ENCODE measurements around the gene HS3ST4. TPM values are rescaled to one million over a fixed set of nuclear protein-coding genes. Genes with fewer than 3 reads are reported as not detected.

HS3ST4 gene
- total RNA-seq, 8 experiments from 2014 or later: 0.36 to 2.4 (median 1.3) TPM

DNA sequence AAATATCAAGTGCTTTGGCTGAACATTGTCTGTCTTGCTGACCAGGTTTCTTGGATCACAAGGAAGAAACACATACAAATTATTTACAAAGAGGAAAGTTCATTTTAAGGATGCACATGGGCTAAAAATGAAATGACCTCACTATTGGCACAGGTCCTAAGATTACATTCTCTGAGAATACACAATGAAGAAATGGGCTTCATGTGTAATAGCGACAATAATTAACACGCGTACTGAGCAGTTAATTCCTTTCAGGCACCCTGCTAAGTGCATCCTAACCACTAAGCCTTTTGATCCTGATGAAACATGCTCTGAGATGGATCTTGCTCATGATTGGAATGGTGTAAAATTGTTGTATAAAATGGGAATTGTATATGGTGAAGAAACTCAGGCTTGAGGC lies 429.0 kb downstream of the HS3ST4 start:
- ATAC-seq (replicated peaks in 6 of 8): peak in 1 of 8 experiments; percentile 14
- Histone ChIP-seq H3K4me1 (replicated peaks in 1 of 2) (no peaks in the 10 kb centered on the region), H3K4me3 (no peak overlapping the region), H3K27ac (no peak overlapping the region)
- in situ Hi-C loops (cut with MboI; ENCODE audit: low pct_unique_long_range_greater_than_20kb in 2 of 9, low sequenced_read_pairs in 9 of 9, unreplicated experiment in 9 of 9): no loop called here
- 0 to 94% (median 53%) methylated on average over 2 to 3 of the region's 3 CpGs; no CpG with 5 or more reads in 2 of the 10 experiments for WGBS, 10 experiments

DNA sequence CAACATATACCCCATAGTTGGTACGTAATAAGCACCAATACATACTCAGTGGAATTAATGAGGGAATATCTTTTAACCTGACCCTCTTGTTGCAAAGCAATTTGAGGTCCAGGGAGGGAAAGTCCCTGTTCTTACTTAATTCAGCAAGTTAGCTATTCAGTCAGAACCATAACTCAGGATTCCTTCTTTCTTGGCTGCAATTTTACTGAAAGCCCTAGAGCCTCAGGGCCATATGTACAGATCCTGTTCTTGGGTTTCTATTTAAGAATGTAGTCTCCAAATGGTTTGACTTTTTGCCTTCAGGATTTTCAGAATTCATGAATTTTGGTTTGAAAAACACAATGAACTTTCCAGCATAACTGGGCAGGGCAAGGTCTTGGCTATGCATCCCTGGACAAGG lies 436.5 kb downstream of the HS3ST4 start:
- 0 to 100% (median 45%) methylated on average over 1 of the region's 1 CpG; no CpG with 5 or more reads in 2 of the 10 experiments for WGBS, 10 experiments
- in situ Hi-C loops (cut with MboI; ENCODE audit: low pct_unique_long_range_greater_than_20kb in 2 of 9, low sequenced_read_pairs in 9 of 9, unreplicated experiment in 9 of 9): no loop called here

GRCh38 chr16:26129997-26130396 lies 438.2 kb downstream of the HS3ST4 start:
- in situ Hi-C loops (cut with MboI; ENCODE audit: low pct_unique_long_range_greater_than_20kb in 2 of 9, low sequenced_read_pairs in 9 of 9, unreplicated experiment in 9 of 9): no loop called here
- Histone ChIP-seq H3K4me3 (no peak overlapping the region), H3K4me1 (replicated peaks in 1 of 2) (peaks cover 13 to 15% of the 10 kb centered on the region in 2 donors), H3K27ac (no peak overlapping the region)
- 0 to 97% (median 45%) methylated on average over 1 to 9 of the region's 9 CpGs; no CpG with 5 or more reads in 3 of the 10 experiments for WGBS, 10 experiments
- ATAC-seq (replicated peaks in 6 of 8): no peak

More for the DNA sequence above, 436.5 kb downstream of the HS3ST4 start:
- H3K4me3 ChIP-seq: no peak overlapping the region
- H3K27ac ChIP-seq: no peak overlapping the region
- peaks cover 6 to 10% of the 10 kb centered on the region in 2 donors for H3K4me1 ChIP-seq (replicated peaks in 1 of 2)
- no peak for ATAC-seq (replicated peaks in 6 of 8)

DNA sequence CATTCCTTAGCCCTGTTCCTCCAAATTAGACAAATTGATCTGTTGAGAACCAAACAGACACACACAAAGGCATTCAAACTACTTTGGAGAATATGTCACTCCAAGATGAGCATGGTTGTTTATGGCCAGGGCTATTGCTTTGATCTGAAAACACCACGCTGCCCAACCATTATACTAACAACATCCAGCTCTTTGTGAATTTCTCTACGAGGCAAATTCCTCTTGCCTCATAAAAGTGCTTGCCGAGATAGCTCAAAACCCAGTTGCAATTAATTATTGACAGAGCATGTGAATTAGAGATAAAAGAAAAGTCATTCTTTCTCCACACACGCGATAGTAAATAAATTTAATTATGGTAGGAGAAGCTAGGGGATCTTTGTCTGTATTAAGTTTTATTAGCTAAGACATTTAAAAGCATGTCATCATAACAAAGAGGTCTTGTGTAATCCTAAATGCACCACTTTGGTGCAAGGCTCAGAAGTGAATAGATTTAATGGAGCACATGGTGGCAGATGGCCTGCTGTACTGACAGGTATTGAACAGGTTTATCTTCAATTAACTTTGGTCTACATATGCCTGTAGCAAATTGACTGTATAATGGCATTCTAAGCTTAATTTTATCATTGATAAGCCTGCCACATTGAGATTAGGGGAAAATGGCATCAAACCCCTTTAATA lies 441.8 kb downstream of the HS3ST4 start:
- peaks cover 16 to 18% of the 10 kb centered on the region in 2 donors for H3K4me1 ChIP-seq (replicated peaks in 1 of 2)
- H3K27ac ChIP-seq: no peak overlapping the region
- peak in 5 of 8 experiments; percentile 21 to 88 (median 66) for ATAC-seq (replicated peaks in 6 of 8)
- WGBS, 10 experiments: 0 to 50% (median 0%) methylated on average over 1 to 5 of the region's 5 CpGs; no CpG with 5 or more reads in 1 of the 10 experiments
- H3K4me3 ChIP-seq: no peak overlapping the region
- in situ Hi-C loops (cut with MboI; ENCODE audit: low pct_unique_long_range_greater_than_20kb in 2 of 9, low sequenced_read_pairs in 9 of 9, unreplicated experiment in 9 of 9): no loop called here

DNA sequence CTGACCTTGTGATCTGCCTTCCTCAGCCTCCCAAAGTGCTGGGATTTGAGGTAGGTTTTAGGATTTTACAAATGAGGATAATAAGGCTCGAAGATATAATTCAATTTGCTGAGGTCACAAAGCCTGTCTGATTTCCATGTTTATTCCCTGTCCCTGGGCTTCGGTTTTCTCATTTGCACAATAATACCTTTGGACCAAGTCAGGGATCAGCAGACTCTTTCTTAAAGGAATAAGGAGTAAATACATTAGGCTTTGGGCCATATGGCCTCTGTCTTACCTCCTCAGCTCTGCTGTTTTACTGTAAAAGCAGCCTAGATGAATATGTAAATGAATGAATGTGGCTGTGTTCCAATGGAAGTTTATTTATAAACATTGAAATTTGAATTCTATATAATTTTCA lies 442.8 kb downstream of the HS3ST4 start:
- no peak for ATAC-seq (replicated peaks in 6 of 8)
- Histone ChIP-seq H3K4me3 (no peak overlapping the region), H3K4me1 (replicated peaks in 1 of 2) (peaks cover 18 to 19% of the 10 kb centered on the region in 2 donors), H3K27ac (no peak overlapping the region)
- in situ Hi-C loops (cut with MboI; ENCODE audit: low pct_unique_long_range_greater_than_20kb in 2 of 9, low sequenced_read_pairs in 9 of 9, unreplicated experiment in 9 of 9): no loop called here
- WGBS, 10 experiments: 0 to 43% (median 14%) methylated on average over 1 to 2 of the region's 2 CpGs; no CpG with 5 or more reads in 4 of the 10 experiments

- Histone ChIP-seq H3K4me3 (no peak overlapping the region), H3K27ac (no peak overlapping the region), H3K4me1 (replicated peaks in 1 of 2) (peaks cover 12 to 16% of the 10 kb centered on the region in 2 donors)
- no peak for ATAC-seq (replicated peaks in 6 of 8)
- in situ Hi-C loops (cut with MboI; ENCODE audit: low pct_unique_long_range_greater_than_20kb in 2 of 9, low sequenced_read_pairs in 9 of 9, unreplicated experiment in 9 of 9): no loop called here
- 8 to 100% (median 51%) methylated on average over 1 to 2 of the region's 2 CpGs; no CpG with 5 or more reads in 2 of the 10 experiments for WGBS, 10 experiments
These were observed 446.2 kb downstream of the HS3ST4 start for GRCh38 chr16:26137956-26138355.

- ATAC-seq (replicated peaks in 6 of 8): peak in 1 of 8 experiments; percentile 59
- 0 to 80% (median 36%) methylated on average over 1 to 7 of the region's 7 CpGs for WGBS, 10 experiments
- Histone ChIP-seq H3K27ac (no peak overlapping the region), H3K4me3 (no peak overlapping the region), H3K4me1 (replicated peaks in 1 of 2) (peaks cover 3 to 5% of the 10 kb centered on the region in 2 donors)
- in situ Hi-C loops (cut with MboI; ENCODE audit: low pct_unique_long_range_greater_than_20kb in 2 of 9, low sequenced_read_pairs in 9 of 9, unreplicated experiment in 9 of 9): no loop called here
These were observed 447.3 kb downstream of the HS3ST4 start for GRCh38 chr16:26139091-26139490.

GRCh38 chr16:26139884-26140283 lies 448.1 kb downstream of the HS3ST4 start:
- Histone ChIP-seq H3K27ac (no peak overlapping the region), H3K4me1 (replicated peaks in 1 of 2) (peaks cover 3 to 5% of the 10 kb centered on the region in 2 donors), H3K4me3 (no peak overlapping the region)
- in situ Hi-C loops (cut with MboI; ENCODE audit: low pct_unique_long_range_greater_than_20kb in 2 of 9, low sequenced_read_pairs in 9 of 9, unreplicated experiment in 9 of 9): no loop called here
- no peak for ATAC-seq (replicated peaks in 6 of 8)
- 0 to 100% (median 20%) methylated on average over 1 of the region's 1 CpG; no CpG with 5 or more reads in 1 of the 10 experiments for WGBS, 10 experiments

GRCh38 chr16:26149364-26150190 lies 457.8 kb downstream of the HS3ST4 start:
- 0 to 90% (median 63%) methylated on average over 1 to 5 of the region's 5 CpGs; no CpG with 5 or more reads in 1 of the 10 experiments for WGBS, 10 experiments
- ATAC-seq (replicated peaks in 6 of 8): peak in 3 of 8 experiments; percentile 10 to 62 (median 26)
- H3K4me3 ChIP-seq: no peak overlapping the region
- peaks cover 0 to 3% of the 10 kb centered on the region in 2 donors for H3K4me1 ChIP-seq (replicated peaks in 1 of 2)
- H3K27ac ChIP-seq: no peak overlapping the region
- in situ Hi-C loops (cut with MboI; ENCODE audit: low pct_unique_long_range_greater_than_20kb in 2 of 9, low sequenced_read_pairs in 9 of 9, unreplicated experiment in 9 of 9): no loop called here

DNA sequence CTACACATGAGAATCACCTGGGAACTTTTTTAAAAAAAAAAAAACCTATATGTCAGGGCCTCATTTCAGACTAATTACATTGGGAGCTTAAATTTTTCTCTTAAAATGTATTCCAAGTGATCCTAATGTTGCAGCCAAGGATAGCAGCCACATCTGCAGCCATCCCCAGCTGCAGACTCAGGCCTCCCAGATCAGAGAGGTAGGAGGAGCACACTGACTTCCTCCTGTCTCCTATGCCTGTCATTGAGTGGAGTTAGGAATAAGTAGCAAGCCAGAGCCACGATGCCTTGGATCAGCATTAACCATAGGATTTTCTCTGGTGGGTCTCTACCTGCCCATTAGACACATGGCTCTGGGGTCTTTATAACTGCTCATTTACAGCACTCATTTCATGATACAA lies 463.5 kb downstream of the HS3ST4 start:
- no peak for ATAC-seq (replicated peaks in 6 of 8)
- 25 to 33% methylated on average over 1 of the region's 1 CpG; no CpG with 5 or more reads in 8 of the 10 experiments for WGBS, 10 experiments
- in situ Hi-C loops (cut with MboI; ENCODE audit: low pct_unique_long_range_greater_than_20kb in 2 of 9, low sequenced_read_pairs in 9 of 9, unreplicated experiment in 9 of 9): no loop called here
- no peak overlapping the region for H3K4me3 ChIP-seq
- no peak overlapping the region for H3K27ac ChIP-seq
- peaks cover 7 to 8% of the 10 kb centered on the region in 2 donors for H3K4me1 ChIP-seq (replicated peaks in 1 of 2)

GRCh38 chr16:26157319-26157718 lies 465.6 kb downstream of the HS3ST4 start:
- peak in 1 of 8 experiments; percentile 72 for ATAC-seq (replicated peaks in 6 of 8)
- 0 to 89% (median 21%) methylated on average over 1 to 3 of the region's 3 CpGs; no CpG with 5 or more reads in 2 of the 10 experiments for WGBS, 10 experiments
- H3K4me3 ChIP-seq: no peak overlapping the region
- no peak overlapping the region for H3K27ac ChIP-seq
- peaks cover 7 to 8% of the 10 kb centered on the region in 2 donors for H3K4me1 ChIP-seq (replicated peaks in 1 of 2)
- in situ Hi-C loops (cut with MboI; ENCODE audit: low pct_unique_long_range_greater_than_20kb in 2 of 9, low sequenced_read_pairs in 9 of 9, unreplicated experiment in 9 of 9): no loop called here

DNA sequence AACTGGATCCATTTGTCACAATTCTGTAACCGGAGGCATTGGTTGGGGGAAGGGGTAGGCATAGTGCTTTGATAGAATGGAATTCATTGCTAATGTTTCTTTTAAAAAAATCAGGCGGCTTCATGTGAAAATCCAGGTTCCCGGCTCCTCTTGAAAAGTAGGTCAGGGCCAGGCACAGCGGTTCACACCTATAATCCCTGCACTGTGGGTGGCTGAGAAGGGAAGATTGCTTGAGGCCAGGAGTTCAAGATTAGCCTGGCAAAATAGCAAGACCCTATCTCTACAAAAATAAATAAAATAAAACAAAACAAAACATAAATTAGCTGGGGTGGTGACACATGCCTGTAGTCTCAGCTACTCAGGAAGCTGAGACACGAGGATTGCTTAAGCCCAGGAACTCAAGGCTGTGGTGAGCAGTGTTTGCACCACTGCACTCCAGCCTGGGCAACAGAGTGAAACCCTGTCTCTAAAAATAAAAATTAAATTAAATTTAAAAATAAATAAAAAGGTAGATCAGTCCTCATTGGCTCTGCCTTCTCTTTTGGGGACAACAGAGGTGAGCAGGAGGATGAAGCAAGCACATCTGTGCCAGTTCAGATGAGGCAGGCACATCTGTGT lies 466.5 kb downstream of the HS3ST4 start:
- peaks cover 7 to 8% of the 10 kb centered on the region in 2 donors for H3K4me1 ChIP-seq (replicated peaks in 1 of 2)
- in situ Hi-C loops (cut with MboI; ENCODE audit: low pct_unique_long_range_greater_than_20kb in 2 of 9, low sequenced_read_pairs in 9 of 9, unreplicated experiment in 9 of 9): no loop called here
- no peak overlapping the region for H3K27ac ChIP-seq
- 6 to 67% (median 43%) methylated on average over 1 to 4 of the region's 5 CpGs; no CpG with 5 or more reads in 3 of the 10 experiments for WGBS, 10 experiments
- H3K4me3 ChIP-seq: no peak overlapping the region
- peak in 1 of 8 experiments; percentile 46 for ATAC-seq (replicated peaks in 6 of 8)

Measured in motor neuron (in vitro differentiated cells).